NCI-H1930 (cell line): Measurements from ENCODE around the gene BCOR.

Source experiments
- DNase-seq, 2 experiments: peaks; one replicate each; lab custom pipeline; 2025; lab: John Stamatoyannopoulos, UW

BCOR gene

GRCh38 chrX:40112996-40113395 is 15.2 kb upstream of the BCOR start:
- DNase-seq = no peak

GRCh38 chrX:40111868-40112267 is 14.1 kb upstream of the BCOR start:
- no peak for DNase-seq

GRCh38 chrX:40109288-40110008 is 11.7 kb upstream of the BCOR start:
- peak; percentile 19 to 23 for DNase-seq

GRCh38 chrX:40108959-40109287 is 11.2 kb upstream of the BCOR start:
- peak; percentile 8 to 23 for DNase-seq

- DNase-seq = no peak
These were observed 10.6 kb upstream of the BCOR start for GRCh38 chrX:40108162-40108958.

GRCh38 chrX:40107291-40108161 is 9.8 kb upstream of the BCOR start:
- no peak for DNase-seq

GRCh38 chrX:40106676-40107290 is 9.0 kb upstream of the BCOR start:
- DNase-seq = no peak

- DNase-seq = peak; percentile 13 to 40
These were observed 8.3 kb upstream of the BCOR start for GRCh38 chrX:40105835-40106675.

- DNase-seq = no peak
These were observed 7.5 kb upstream of the BCOR start for GRCh38 chrX:40104985-40105834.

GRCh38 chrX:40104630-40104984 is 6.8 kb upstream of the BCOR start:
- no peak for DNase-seq

- DNase-seq = no peak
These were observed 6.0 kb upstream of the BCOR start for GRCh38 chrX:40103565-40104323.

- no peak for DNase-seq
These were observed 4.9 kb upstream of the BCOR start for GRCh38 chrX:40102393-40103381.

- no peak for DNase-seq
These were observed 3.7 kb upstream of the BCOR start for GRCh38 chrX:40101430-40101802.

GRCh38 chrX:40100537-40101429 is 3.0 kb upstream of the BCOR start:
- no peak for DNase-seq

GRCh38 chrX:40100141-40100536 is 2.4 kb upstream of the BCOR start:
- no peak for DNase-seq

- peak in 1 of 2 experiments; percentile 3 for DNase-seq
These were observed 1.5 kb upstream of the BCOR start for GRCh38 chrX:40099055-40099958.
